Activated T-helper 1 cell treated with anti-CD3 and anti-CD28 coated beads, Interleukin-12 subunit alpha, Interleukin-12 subunit beta, Interleukin-2, Interleukin-4 antibody, amounts not matched to agents 30 ng/mL and 10 ng/mL and 1 ng/mL, durations not matched to agents 14 hours and 24 hours and 36 hours (primary cell): Measurements from ENCODE around the gene BCLAF1. TPM values are rescaled to one million over a fixed set of nuclear protein-coding genes. Genes with fewer than 3 reads are reported as not detected.

Experiments
- total RNA-seq: library from RNA; stranded (reverse); gene quantifications from 2 replicates; pipeline ENCODE4 v1.2.3, GENCODE V29; 2022

Gene BCLAF1
- total RNA-seq, 1 donor from 2014 or later = 237 TPM

Other genes with a start within 250 kb of the BCLAF1 start
- gene MTFR2, start 39.5 kb downstream of the BCLAF1 start, total RNA-seq = 23.3 and 27.6 TPM in 2 replicates